H1 (cell line): ENCODE measurements around the gene EPHA6.
"Not testable (repeated sequence)": the region's sequence is repeated elsewhere in the genome, so short reads cannot be mapped to it uniquely, and the experiment has no call there.

Experiments used
- CTCF ChIP-seq, 3 experiments: IDR thresholded peaks; 1 replicate in 2 of 3; 2 replicates in 1 of 3; pipeline versions ENCODE4 v1.5.1 to v1.6.1; 2011; ENCODE audit warnings: low read length in 3 of 3, mild to moderate bottlenecking in 3 of 3, inconsistent platforms in 2 of 3, low read depth in 1 of 3, moderate library complexity in 1 of 3; ENCODE audit not compliant: insufficient read depth in 1 of 3; ENCODE audit errors: control extremely low read depth in 1 of 3
- EP300 ChIP-seq, 2 experiments: IDR thresholded peaks; 1 replicate in 1 of 2; 2 replicates in 1 of 2; pipeline ENCODE4 v1.6.1; 2011 to 2012; ENCODE audit warnings: low read depth in 2 of 2, low read length in 2 of 2, mild to moderate bottlenecking in 2 of 2, borderline replicate concordance in 1 of 2, inconsistent platforms in 1 of 2, moderate library complexity in 1 of 2
- GABPA ChIP-seq: IDR thresholded peaks from 2 replicates; pipeline ENCODE4 v1.6.1; 2011; ENCODE audit warnings: mild to moderate bottlenecking, low read length, moderate library complexity, borderline replicate concordance; ENCODE audit not compliant: insufficient read depth
- HDAC6 ChIP-seq: IDR thresholded peaks from one replicate; pipeline ENCODE4 v1.7.1; 2012; ENCODE audit warnings: low read depth, mild to moderate bottlenecking, inconsistent platforms, low read length, moderate library complexity
- NRF1 ChIP-seq: IDR thresholded peaks from 2 replicates; pipeline ENCODE4 v1.6.1; 2011; ENCODE audit warnings: mild to moderate bottlenecking, low read depth, low read length, improper control_type of control experiment
- POLR2AphosphoS5 ChIP-seq: IDR thresholded peaks from 2 replicates; pipeline ENCODE4 v1.6.1; 2011; ENCODE audit warnings: low read depth, low read length
- POU5F1 ChIP-seq: IDR thresholded peaks from 2 replicates; pipeline ENCODE4 v1.6.1; 2011; ENCODE audit warnings: low read depth, mild to moderate bottlenecking, low read length, moderate library complexity
- RAD21 ChIP-seq, 2 experiments: IDR thresholded peaks in 1 of 2; conservative IDR thresholded peaks in 1 of 2; 2 replicates each; pipeline ENCODE4 v1.6.1; 2011; ENCODE audit warnings: low read depth in 2 of 2, low read length in 2 of 2, improper control_type of control experiment in 1 of 2, inconsistent platforms in 1 of 2, mild to moderate bottlenecking in 1 of 2, moderate library complexity in 1 of 2
- RBBP5 ChIP-seq: IDR thresholded peaks from 2 replicates; pipeline ENCODE4 v1.7.1; 2012; ENCODE audit warnings: low read depth, mild to moderate bottlenecking, inconsistent platforms, low read length, moderate library complexity, borderline replicate concordance
- SP1 ChIP-seq: IDR thresholded peaks from 2 replicates; pipeline ENCODE4 v1.6.1; 2011; ENCODE audit warnings: low read depth, low read length
- SRF ChIP-seq: IDR thresholded peaks from 2 replicates; pipeline ENCODE4 v1.6.1; 2011; ENCODE audit warnings: mild to moderate bottlenecking, low read depth, low read length, moderate library complexity
- TAF1 ChIP-seq: IDR thresholded peaks from 2 replicates; pipeline ENCODE4 v1.6.1; 2011; ENCODE audit warnings: mild to moderate bottlenecking, low read depth, low read length
- USF2 ChIP-seq: IDR thresholded peaks from 2 replicates; pipeline ENCODE4 v1.6.1; 2011; ENCODE audit warnings: low read length, improper control_type of control experiment
- YY1 ChIP-seq: IDR thresholded peaks from 2 replicates; pipeline ENCODE4 v1.6.1; 2011; ENCODE audit warnings: low read depth, mild to moderate bottlenecking, low read length

GRCh38 chr3:97480696-97481289 is 666.4 kb downstream of the EPHA6 start:
- not testable (repeated sequence) for TF ChIP-seq POU5F1; SRF; CTCF (IDR thresholded peaks at IDR 0.05; ENCODE audit: control extremely low read depth in 1 of 3, insufficient read depth in 1 of 3, low read depth in 1 of 3, low read length in 3 of 3); SP1; TAF1; GABPA; RBBP5; USF2; POLR2AphosphoS5; RAD21 (IDR thresholded peaks at IDR 0.05 in 1 of 2, conservative IDR thresholded peaks at IDR 0.05 in 1 of 2; ENCODE audit: low read depth in 2 of 2, low read length in 2 of 2); NRF1; EP300 (IDR thresholded peaks at IDR 0.05; ENCODE audit: borderline replicate concordance in 1 of 2, low read depth in 2 of 2, low read length in 2 of 2); HDAC6; YY1
